ENCODE results near the gene P2RY12.
"Not testable (repeated sequence)": the region's sequence is repeated elsewhere in the genome, so short reads cannot be mapped to it uniquely, and the experiment has no call there.

The P2RY12 gene

DNA sequence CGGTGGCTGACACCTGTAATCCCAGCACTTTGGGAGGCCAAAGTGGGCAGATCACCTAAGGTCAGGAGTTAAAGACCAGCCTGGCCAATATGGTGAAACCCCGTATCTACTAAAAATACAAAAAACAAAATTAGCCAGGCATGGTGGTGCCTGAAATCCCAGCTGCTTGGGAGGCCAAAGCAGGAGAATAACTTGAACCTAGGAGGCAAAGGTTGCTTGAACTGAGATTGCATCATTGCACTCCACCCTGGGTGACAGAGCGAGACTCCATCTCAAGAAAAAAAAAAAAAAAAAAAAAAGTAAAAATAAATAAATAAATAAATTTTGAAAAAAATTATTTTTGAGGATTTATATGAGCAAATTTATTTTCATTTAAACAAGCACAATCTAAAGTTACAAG lies 7.6 kb upstream of the P2RY12 start:
- H3K4me1 ChIP-seq (ENCODE audit: control insufficient read depth, insufficient read depth, low read length): peaks cover 21% of the 10 kb centered on the region
- H3K9ac ChIP-seq (ENCODE audit: low read depth, low read length); H3K36me3 ChIP-seq (ENCODE audit: control insufficient read depth, insufficient read depth, low read length); H3K9me3 ChIP-seq (ENCODE audit: control insufficient read depth, insufficient read depth, low read length); H3K27me3 ChIP-seq (ENCODE audit: control insufficient read depth, insufficient read depth, low read length); H3K4me3 ChIP-seq (ENCODE audit: low read depth, low read length): not testable (repeated sequence)

DNA sequence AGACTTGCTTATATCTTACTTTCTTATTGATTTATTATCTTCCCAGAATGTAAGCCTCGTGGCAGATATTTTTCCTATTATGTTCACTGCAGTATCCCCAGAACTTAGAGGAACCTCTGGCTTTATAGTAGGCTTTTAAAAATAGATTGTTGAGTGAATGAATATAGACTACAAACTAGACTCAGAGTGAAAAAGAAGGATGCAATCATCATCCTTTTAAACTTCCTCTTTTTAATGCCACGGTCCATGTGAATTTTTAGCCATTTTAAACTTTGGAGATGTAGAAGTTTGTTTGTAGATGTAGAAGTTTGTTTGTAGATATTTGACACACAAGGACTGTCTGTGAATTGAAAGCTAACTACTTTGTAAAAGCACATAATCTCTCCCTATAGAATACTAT lies 7.2 kb upstream of the P2RY12 start:
- no peaks in the 10 kb centered on the region for H3K9me3 ChIP-seq (ENCODE audit: control insufficient read depth, insufficient read depth, low read length)
- H3K4me1 ChIP-seq (ENCODE audit: control insufficient read depth, insufficient read depth, low read length): peaks cover 21% of the 10 kb centered on the region
- H3K36me3 ChIP-seq (ENCODE audit: control insufficient read depth, insufficient read depth, low read length): no peaks in the 10 kb centered on the region
- H3K27me3 ChIP-seq (ENCODE audit: control insufficient read depth, insufficient read depth, low read length): no peaks in the 10 kb centered on the region
- H3K9ac ChIP-seq (ENCODE audit: low read depth, low read length): no peak overlapping the region
- H3K4me3 ChIP-seq (ENCODE audit: low read depth, low read length): no peak overlapping the region

DNA sequence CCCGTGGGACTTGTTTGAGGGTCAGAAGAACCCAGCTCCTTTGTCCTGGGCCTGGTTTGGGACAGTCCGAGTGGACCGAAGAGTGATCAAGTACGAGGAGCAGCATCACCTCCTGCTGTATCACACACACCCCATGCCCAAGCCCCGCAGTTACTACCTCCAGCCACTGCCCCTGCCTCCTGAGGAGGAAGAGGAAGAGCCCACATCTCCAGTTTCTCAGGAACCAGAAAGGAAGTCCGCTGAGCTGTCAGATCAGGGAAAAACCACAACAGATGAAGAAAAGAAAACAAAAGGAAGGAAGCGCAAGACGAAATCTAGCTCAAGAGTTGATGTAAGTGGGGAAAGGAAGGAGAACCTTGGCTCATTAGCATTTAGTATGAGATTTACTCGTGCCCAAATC lies 3.3 kb upstream of the P2RY12 start:
- H3K4me3 ChIP-seq (ENCODE audit: low read depth, low read length): no peak overlapping the region
- H3K4me1 ChIP-seq (ENCODE audit: control insufficient read depth, insufficient read depth, low read length): peaks cover 4% of the 10 kb centered on the region
- H3K27me3 ChIP-seq (ENCODE audit: control insufficient read depth, insufficient read depth, low read length): no peaks in the 10 kb centered on the region
- no peak overlapping the region for H3K9ac ChIP-seq (ENCODE audit: low read depth, low read length)
- no peaks in the 10 kb centered on the region for H3K36me3 ChIP-seq (ENCODE audit: control insufficient read depth, insufficient read depth, low read length)
- no peaks in the 10 kb centered on the region for H3K9me3 ChIP-seq (ENCODE audit: control insufficient read depth, insufficient read depth, low read length)

DNA sequence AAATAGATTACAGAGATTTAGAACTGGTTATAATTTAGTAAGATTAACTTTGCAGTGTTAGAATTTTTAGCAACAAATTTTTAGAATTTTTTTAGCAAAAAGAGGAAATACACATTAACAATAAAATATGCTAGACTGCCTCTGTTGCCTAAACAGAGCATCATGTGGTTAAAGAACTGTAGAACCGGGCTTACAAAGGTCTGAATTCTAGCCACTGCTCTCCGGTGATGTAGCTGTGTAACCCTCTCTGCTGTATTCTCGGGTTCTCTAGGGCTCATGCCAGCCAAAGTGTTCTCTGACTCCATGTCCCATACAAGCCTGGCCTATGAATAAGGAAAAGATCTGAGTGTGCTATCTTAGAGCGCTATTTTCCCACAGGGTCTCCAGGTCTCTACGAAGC lies 2.9 kb upstream of the P2RY12 start:
- no peak overlapping the region for H3K9ac ChIP-seq (ENCODE audit: low read depth, low read length)

DNA sequence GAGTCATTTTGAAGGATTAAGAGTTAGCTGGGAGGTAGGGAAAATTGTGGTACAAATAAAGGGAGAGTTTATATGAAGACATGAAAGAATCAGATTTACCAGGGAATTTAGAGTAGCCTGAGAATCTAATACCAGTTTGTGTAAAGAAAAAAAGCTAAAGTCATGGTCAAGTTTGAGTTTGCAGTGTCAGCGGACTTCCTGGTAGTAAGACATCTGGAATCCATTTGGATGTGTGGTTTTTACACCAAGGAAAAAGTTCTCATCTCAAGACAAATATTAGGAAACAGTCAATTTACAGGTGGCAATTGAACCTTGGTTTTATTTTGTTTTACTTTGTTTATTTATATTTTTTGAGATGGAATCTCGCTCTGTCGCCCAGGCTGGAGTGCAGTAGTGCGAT lies 1.5 kb upstream of the P2RY12 start:
- Histone ChIP-seq H3K27me3 (ENCODE audit: control insufficient read depth, insufficient read depth, low read length) (no peaks in the 10 kb centered on the region), H3K36me3 (ENCODE audit: control insufficient read depth, insufficient read depth, low read length) (no peaks in the 10 kb centered on the region), H3K9me3 (ENCODE audit: control insufficient read depth, insufficient read depth, low read length) (no peaks in the 10 kb centered on the region), H3K9ac (ENCODE audit: low read depth, low read length) (no peak overlapping the region), H3K4me3 (ENCODE audit: low read depth, low read length) (no peak overlapping the region), H3K4me1 (ENCODE audit: control insufficient read depth, insufficient read depth, low read length) (no peaks in the 10 kb centered on the region)

More for the DNA sequence above, 2.9 kb upstream of the P2RY12 start:
- no peaks in the 10 kb centered on the region for H3K9me3 ChIP-seq (ENCODE audit: control insufficient read depth, insufficient read depth, low read length)
- H3K4me1 ChIP-seq (ENCODE audit: control insufficient read depth, insufficient read depth, low read length): peaks cover under 1% of the 10 kb centered on the region
- no peaks in the 10 kb centered on the region for H3K27me3 ChIP-seq (ENCODE audit: control insufficient read depth, insufficient read depth, low read length)
- H3K4me3 ChIP-seq (ENCODE audit: low read depth, low read length): no peak overlapping the region
- no peaks in the 10 kb centered on the region for H3K36me3 ChIP-seq (ENCODE audit: control insufficient read depth, insufficient read depth, low read length)

DNA sequence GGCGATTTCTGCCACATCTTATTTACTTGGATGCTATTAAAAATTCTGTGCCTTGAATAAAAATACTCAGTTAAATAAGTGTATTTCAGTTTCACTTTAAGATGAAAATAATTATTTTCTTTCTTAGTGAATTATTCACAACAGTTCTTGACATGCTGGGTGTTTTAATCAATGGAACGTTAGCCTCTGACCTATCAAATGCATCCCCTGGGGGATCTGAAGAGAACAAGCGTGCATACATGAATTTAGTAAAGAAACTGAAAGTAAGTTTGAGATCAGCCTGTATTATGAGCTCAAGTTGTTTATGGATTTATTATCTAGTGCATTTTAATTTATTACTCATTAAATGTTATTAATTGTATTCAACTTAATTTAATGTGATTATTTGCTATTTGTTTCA lies 597 bp downstream of the P2RY12 start:
- Histone ChIP-seq H3K9ac (ENCODE audit: low read depth, low read length) (no peak overlapping the region), H3K4me3 (ENCODE audit: low read depth, low read length) (no peak overlapping the region), H3K9me3 (ENCODE audit: control insufficient read depth, insufficient read depth, low read length) (no peaks in the 10 kb centered on the region)

DNA sequence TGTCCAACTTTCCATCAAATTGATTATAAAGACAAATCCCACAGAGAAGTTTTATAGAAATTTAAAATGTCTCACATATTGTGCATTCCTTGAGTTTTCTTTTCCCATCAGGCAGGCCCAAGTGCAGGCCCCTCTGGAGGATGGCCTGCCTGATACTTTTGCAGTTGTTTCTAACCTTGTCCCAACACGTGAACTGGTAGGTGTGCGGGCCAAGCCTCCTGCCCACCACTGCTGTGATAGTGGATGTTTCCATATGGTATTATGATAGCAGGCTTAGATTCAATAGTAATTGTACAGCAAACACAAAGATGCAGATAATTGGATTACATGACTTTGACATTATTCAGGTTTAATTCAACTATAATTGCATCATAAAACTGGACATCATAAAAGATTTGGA lies 1.4 kb downstream of the P2RY12 start:
- H3K4me3 ChIP-seq (ENCODE audit: low read depth, low read length): no peak overlapping the region
- no peaks in the 10 kb centered on the region for H3K27me3 ChIP-seq (ENCODE audit: control insufficient read depth, insufficient read depth, low read length)
- no peaks in the 10 kb centered on the region for H3K9me3 ChIP-seq (ENCODE audit: control insufficient read depth, insufficient read depth, low read length)
- no peak overlapping the region for H3K9ac ChIP-seq (ENCODE audit: low read depth, low read length)
- no peaks in the 10 kb centered on the region for H3K4me1 ChIP-seq (ENCODE audit: control insufficient read depth, insufficient read depth, low read length)
- no peaks in the 10 kb centered on the region for H3K36me3 ChIP-seq (ENCODE audit: control insufficient read depth, insufficient read depth, low read length)

More for the DNA sequence above, 597 bp downstream of the P2RY12 start:
- Histone ChIP-seq H3K4me1 (ENCODE audit: control insufficient read depth, insufficient read depth, low read length) (no peaks in the 10 kb centered on the region), H3K27me3 (ENCODE audit: control insufficient read depth, insufficient read depth, low read length) (no peaks in the 10 kb centered on the region), H3K36me3 (ENCODE audit: control insufficient read depth, insufficient read depth, low read length) (no peaks in the 10 kb centered on the region)

DNA sequence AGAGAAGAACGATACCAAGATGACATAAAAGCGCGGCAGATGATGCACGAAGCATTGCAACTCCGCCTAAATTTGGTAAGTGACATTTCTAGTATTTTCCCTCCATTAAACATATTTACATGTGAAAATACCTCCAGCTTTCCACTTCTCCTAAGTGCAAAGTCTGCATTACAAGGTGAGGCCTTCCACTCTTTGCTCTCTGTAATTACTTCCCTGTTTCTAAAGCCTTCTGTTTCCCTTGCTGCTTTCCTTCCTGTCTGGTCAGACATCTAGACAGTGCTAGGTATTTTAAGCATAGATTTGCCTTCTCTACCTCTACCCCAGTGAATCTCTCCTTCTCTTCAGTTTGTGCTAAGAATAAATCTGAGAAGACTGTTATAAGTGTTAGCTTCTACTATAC lies 1.9 kb downstream of the P2RY12 start:
- Histone ChIP-seq H3K9me3 (ENCODE audit: control insufficient read depth, insufficient read depth, low read length) (no peaks in the 10 kb centered on the region), H3K27me3 (ENCODE audit: control insufficient read depth, insufficient read depth, low read length) (no peaks in the 10 kb centered on the region), H3K9ac (ENCODE audit: low read depth, low read length) (no peak overlapping the region), H3K4me3 (ENCODE audit: low read depth, low read length) (no peak overlapping the region), H3K4me1 (ENCODE audit: control insufficient read depth, insufficient read depth, low read length) (no peaks in the 10 kb centered on the region), H3K36me3 (ENCODE audit: control insufficient read depth, insufficient read depth, low read length) (no peaks in the 10 kb centered on the region)

DNA sequence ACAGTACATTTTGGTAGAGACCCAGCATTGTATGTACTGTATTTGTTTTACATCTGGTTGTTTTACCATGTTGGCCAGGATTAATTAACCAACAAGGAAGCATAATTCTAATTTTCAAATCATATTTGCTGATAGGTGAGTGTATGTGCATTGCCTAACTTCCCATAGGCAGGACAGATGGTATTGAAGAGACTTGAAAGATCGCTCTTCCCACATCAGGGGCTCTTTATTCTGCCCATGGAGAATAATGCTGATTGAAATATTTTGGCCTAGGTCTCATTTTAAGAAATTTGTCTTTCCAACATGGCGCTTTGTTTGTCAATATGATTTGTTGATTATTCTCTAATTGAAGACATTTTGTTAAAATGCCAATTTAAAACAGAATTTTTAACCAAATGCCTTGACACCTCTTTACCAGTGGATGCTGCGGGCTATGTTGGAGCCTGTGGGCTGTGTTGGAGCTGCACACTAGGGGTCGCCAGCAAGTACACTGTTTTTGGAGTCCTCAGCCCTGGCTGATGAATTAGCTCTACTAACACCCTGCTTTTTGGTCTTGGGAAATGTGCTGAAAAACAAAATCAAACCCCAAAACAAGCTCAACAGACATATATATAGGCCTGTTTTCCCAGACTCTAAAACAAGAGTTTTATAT lies 5.3 kb downstream of the P2RY12 start:
- Histone ChIP-seq H3K27me3 (ENCODE audit: control insufficient read depth, insufficient read depth, low read length) (no peaks in the 10 kb centered on the region), H3K9ac (ENCODE audit: low read depth, low read length) (no peak overlapping the region), H3K4me3 (ENCODE audit: low read depth, low read length) (no peak overlapping the region), H3K36me3 (ENCODE audit: control insufficient read depth, insufficient read depth, low read length) (no peaks in the 10 kb centered on the region), H3K4me1 (ENCODE audit: control insufficient read depth, insufficient read depth, low read length) (no peaks in the 10 kb centered on the region), H3K9me3 (ENCODE audit: control insufficient read depth, insufficient read depth, low read length) (no peaks in the 10 kb centered on the region)

DNA sequence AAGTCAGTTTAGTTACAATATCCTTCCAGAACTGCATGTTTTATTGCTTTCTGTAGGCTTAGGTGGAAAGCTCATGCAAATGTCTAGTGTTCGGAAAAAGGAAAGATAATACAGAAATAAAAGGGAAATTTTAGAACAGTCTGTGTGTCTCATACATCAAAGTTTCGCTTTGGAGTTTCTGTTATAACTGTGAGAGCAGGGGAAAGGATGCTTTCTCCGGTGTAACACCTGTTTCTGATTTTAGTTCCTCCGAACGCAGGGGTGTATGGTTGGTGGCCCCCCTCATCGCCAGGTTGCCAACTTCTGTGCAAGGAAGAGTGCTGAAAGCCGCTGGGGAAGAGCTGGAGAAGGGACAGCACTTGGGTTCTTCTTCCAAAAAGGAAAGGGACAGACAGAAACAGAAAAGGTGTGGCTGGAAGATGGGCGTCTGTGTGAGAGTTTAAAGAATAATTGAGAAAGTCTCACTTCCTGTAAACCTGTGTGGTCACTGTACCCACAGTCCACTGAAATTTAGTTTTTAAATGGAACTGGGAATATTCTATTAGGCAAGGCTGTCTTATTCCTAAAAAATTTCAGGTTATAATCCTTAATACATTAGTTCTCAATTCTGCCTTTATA lies 6.7 kb downstream of the P2RY12 start:
- no peaks in the 10 kb centered on the region for H3K4me1 ChIP-seq (ENCODE audit: control insufficient read depth, insufficient read depth, low read length)
- no peaks in the 10 kb centered on the region for H3K27me3 ChIP-seq (ENCODE audit: control insufficient read depth, insufficient read depth, low read length)
- no peak overlapping the region for H3K9ac ChIP-seq (ENCODE audit: low read depth, low read length)
- H3K4me3 ChIP-seq (ENCODE audit: low read depth, low read length): no peak overlapping the region
- H3K9me3 ChIP-seq (ENCODE audit: control insufficient read depth, insufficient read depth, low read length): no peaks in the 10 kb centered on the region
- no peaks in the 10 kb centered on the region for H3K36me3 ChIP-seq (ENCODE audit: control insufficient read depth, insufficient read depth, low read length)

DNA sequence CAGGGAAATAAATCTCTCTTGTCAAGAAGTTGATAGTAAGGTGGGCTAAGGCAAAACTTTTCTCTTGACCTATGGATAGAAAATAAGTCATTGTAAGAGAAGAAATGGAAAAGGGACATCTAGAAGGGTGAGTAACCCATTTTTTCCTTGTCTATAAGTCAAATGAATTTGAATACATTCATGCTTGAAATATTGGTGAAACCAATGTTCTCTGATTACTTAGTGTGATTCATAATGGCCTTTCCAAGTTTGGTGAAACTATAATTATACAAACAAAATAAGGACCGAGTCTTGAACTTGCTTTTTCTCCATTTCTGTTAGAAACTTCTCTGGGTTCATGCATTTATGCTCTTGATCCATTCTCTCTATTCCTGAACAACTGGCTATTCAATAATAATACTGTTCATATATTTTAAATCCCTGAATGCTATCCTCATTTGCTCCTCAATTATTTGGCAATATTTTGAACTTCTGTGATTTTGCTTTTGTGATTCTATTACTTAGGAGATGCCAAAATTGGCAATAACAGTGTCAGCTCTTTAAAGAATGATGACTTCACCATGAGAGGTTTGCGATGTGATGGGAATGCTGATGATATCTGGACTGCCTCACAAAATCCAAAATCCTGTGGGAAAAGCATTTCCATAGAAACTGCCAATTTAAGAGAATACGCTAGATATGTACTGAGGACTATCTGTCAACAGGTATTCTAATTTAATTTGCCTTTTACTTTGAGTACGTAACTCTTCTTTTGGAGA lies 12.3 kb downstream of the P2RY12 start:
- Histone ChIP-seq H3K4me1 (ENCODE audit: control insufficient read depth, insufficient read depth, low read length) (no peaks in the 10 kb centered on the region), H3K36me3 (ENCODE audit: control insufficient read depth, insufficient read depth, low read length) (no peaks in the 10 kb centered on the region), H3K4me3 (ENCODE audit: low read depth, low read length) (no peak overlapping the region)

DNA sequence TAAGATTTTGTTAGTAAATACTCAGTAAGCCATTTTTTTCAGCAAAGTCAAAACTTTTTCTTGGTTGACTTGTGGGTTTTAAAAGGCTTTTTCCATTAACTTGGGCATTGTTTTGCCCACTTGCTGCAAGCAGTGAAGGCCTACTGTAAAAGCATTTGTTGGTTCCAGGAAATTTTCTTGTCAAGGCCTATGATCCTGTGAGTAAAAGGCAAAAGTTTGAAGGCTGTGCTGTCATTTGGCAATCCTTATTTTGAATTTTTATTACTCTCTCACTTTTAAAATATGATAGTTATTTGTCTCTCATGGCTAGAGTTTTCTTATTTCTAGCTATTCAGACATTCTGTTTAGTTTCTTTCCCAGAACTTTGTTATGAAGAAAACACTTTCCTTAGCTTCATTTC lies 13.0 kb downstream of the P2RY12 start:
- Histone ChIP-seq H3K9me3 (ENCODE audit: control insufficient read depth, insufficient read depth, low read length) (no peaks in the 10 kb centered on the region), H3K36me3 (ENCODE audit: control insufficient read depth, insufficient read depth, low read length) (no peaks in the 10 kb centered on the region), H3K4me1 (ENCODE audit: control insufficient read depth, insufficient read depth, low read length) (no peaks in the 10 kb centered on the region), H3K4me3 (ENCODE audit: low read depth, low read length) (no peak overlapping the region), H3K9ac (ENCODE audit: low read depth, low read length) (no peak overlapping the region), H3K27me3 (ENCODE audit: control insufficient read depth, insufficient read depth, low read length) (no peaks in the 10 kb centered on the region)

More for the DNA sequence above, 12.3 kb downstream of the P2RY12 start:
- H3K27me3 ChIP-seq (ENCODE audit: control insufficient read depth, insufficient read depth, low read length): no peaks in the 10 kb centered on the region
- no peak overlapping the region for H3K9ac ChIP-seq (ENCODE audit: low read depth, low read length)
- H3K9me3 ChIP-seq (ENCODE audit: control insufficient read depth, insufficient read depth, low read length): no peaks in the 10 kb centered on the region

Measured in iPS-15b (cell line).